NCI-H2196 (cell line): ENCODE measurements around the gene GARIN6.
"Not testable (repeated sequence)": the region's sequence is repeated elsewhere in the genome, so short reads cannot be mapped to it uniquely, and the experiment has no call there.

Source experiments
- DNase-seq: peaks from one replicate; lab custom pipeline; 2025; ENCODE audit not compliant: unreplicated experiment; lab: John Stamatoyannopoulos, UW

GARIN6 gene

DNA sequence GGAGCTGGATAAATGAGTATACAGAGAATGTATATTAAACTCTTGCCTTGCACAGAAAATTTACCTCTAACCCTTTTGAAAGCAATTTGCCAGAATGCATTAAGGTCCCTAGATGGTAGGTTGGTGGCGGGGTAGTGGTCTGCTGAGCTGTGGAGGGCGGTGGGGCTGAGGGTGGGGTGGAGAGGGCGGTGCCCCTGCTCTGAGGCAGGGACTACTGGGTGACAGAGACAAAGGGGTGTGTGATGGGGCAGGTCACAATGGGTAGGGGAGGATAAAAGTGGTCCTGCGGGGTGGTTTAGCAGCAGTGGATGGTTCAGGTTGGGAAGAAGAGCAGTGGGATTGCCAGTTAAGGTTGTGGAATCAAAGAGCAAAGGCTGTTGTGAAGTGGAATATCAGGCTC, at the start of gene GARIN6:
Gene GARIN6, plus strand, starts transcription at position 301 of the 400 bp plus-strand sequence. CDS start 422 bp downstream, outside the sequence.
- DNase-seq = no peak

DNA sequence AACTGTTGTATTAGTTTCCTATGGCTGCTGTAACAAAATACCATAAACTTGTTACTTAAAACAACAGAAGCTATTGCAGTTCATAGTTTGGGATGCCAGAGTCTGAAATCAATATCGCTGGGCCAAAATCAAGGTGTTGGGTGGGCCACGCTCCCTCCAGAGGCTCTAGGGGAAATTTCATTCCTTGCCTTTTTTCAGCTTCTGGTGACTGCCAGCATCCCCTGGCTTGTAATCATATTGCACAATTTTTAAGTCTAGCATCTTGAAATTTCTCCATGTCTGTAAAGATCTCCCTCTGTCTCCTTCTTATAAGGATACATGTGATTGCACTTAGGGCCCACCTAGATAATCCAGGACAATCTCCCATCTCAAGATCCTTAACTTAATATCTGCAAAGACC, 48.8 kb upstream of the GARIN6 start:
- no peak for DNase-seq

DNA sequence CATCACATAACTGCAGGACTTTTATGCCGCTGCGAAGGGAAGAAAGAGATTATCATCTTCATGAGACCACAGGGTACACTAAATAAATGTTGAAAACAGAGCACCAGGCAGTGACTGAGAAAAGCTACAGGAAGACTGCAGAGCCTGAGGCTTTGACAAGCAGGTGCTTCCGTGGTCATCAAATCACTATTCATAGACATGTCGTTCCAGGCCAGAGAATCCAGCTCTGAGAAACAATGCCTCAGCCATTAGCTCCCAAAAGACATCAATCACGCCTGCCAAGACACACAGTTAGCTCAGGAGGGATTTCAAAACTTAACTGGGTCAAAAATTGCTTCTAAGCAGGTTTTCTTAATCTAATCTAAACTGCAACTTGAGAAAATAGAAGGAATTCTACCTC, 47.2 kb upstream of the GARIN6 start:
- no peak for DNase-seq

DNA sequence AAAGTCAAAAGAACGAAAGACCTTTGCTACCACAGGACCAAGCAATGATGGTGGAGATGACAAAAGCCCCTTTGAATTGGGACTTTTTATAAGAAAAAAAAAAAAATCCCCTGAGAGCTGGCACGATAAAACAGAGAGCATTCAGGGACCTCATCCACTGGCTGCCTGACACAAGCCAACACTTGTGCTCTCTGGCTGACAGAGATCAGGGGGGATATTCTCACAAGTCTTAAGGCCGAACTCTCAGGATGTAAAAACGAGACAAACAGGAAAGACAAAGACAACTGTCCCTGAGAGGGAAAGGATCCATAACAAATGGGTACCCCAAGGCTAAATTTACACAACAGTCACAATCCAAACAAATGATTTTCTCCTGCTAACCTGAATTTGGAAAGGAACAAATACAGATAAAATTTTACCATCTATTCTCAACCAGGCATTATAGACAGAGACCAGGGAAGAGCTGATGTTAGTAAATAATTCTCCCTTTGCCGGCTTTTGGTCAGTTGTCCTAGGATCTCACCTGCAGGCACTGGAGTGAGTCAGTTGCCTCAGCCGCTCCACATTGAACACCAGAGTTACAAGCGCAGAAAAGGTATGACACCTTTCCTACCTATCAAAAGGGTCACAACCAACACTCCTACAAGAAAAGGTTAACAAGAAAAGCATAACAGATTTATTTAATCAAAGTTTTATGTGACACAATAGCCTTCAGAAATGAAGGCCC, 37.9 kb upstream of the GARIN6 start:
- no peak for DNase-seq

DNA sequence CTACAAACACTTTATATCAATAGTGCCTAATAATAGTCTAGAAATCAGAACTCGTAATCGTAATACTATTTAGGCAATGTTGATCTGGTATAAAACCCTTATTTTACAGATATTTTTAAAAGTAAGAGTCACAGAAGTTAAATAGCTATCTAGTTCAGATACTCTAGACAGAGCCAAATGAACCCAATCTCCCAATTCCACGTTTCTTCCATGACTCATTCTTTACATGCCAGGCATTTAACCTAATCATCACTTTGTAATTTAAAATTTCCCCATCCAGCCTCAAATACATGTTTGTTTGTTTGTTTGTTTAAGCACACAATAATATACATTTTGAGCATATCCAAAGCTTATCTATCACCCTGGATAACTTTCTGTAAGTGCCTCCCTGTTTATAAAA, 36.4 kb upstream of the GARIN6 start:
- no peak for DNase-seq

DNA sequence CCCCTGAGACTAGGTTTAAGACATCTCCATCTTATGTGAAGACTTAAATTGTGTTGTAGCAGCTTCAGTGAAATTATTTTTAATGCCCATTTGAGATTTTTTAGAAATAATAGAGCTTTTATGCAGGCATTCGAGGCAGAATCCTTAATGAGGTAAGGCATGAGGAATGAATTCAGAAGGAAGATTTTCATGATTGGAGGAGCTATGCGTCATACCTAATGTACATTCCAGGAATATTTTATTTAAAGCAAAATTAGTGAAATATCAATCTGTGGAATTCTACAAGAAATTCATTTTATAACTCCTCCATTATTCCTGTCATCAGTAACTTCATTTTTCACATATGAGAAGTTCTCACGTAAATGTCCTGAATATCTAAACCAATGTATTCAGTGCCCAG, 36.0 kb upstream of the GARIN6 start:
- DNase-seq = no peak

DNA sequence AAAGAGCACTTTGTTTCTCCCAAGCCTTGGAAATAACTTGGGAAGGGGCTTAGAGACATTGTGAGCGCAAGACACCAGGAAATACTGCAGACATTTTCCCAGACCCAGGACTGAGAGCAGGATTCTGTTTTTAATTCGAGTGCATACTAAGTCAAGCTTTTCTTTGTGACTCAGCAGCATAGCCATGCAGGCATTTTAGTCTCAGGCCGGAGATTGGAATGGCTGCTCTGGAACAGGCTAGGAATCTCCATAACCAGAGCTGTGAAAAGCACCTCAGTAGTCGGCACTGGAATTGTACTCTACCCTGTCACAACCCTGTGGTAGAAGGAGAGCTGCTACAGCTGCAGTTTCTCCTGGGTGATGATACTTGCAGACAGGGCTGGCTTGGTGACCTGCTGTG, 28.9 kb upstream of the GARIN6 start:
- no peak for DNase-seq

DNA sequence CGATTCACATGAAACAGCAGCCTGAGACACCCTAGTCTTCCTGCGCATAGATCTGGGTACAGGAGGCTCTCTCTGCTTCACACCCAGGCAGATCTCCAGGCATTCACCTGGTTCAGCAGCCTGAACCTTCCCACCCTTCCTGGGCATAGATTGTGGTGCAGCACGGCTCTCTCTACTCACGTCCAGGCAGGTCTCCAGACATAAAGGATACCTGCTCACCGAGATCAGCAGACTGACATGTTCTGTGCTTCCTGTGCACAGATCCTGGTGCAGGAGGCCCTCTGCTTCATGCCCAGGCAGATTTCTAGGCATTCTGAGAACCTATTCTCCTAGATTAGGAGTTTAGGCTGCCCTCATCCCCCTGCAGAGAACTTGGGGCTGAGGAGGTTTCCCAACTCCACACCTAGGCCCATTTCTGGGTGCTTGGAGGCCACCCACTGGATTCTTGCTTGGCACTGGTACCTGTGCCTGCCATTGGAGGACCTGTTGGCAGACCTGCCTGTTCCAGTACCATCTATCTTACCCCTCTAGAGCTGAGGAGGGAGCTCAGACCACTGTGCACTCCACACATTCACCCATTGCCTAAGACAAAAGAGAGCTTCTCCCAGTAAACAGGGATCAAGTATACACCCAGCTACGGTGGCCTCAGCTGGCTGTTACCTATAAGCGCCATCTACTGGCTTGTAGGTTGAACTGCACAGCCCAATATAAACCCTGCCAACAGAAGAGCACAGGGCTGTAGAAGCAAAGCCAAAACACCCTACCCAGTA, 28.0 kb upstream of the GARIN6 start:
- DNase-seq = no peak

DNA sequence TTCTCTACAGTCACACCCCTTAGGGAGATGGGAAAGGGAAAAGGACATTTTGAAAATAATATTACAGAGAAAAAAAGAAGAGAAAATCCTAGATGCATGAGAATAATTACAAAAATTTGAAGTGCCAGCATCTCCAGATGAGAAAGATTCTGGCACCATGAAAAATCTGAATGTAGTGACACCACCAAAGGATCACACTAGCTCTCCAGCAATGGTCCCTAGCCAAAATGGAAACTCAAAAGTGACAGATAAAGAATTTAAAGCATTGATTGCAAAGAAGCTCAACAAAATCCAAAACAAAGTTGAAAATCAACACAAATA, 27.4 kb upstream of the GARIN6 start:
- no peak for DNase-seq

DNA sequence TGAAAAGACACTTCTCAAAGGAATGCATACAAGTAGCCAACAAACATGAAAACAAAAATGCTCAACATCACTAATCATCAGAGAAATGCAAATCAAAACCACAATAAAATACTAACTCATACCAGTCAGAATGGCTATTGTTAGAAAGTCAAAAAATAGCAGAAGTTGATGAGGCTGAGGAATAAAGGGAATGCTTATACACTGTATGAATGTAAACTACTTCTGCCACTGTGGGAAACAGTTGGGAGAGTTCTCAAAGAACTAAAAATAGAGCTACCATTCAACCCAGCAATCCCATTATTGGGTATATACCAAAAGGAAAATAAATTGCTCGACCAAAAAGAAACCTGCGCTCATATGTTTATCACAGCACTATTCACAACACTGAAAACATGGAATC, 23.0 kb upstream of the GARIN6 start:
- not testable (repeated sequence) for DNase-seq

DNA sequence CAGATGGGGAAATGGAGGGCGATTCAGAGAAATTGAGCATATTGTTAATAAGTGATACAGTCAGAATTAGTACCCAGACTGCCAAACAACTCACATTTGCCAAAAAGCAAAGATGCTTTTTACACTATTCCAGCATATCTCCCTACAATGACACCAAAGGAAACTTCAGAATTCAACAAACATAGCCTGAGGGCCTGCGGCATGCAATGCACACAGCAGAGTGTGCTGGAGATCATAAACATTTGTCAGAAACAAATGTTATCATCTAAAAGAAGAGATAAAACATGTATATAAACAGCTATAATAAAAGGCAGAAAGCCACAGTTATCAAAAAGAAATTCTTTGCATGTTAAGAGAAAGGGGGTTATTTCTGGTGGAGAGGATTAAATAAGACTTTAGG, 20.1 kb upstream of the GARIN6 start:
- DNase-seq = no peak

DNA sequence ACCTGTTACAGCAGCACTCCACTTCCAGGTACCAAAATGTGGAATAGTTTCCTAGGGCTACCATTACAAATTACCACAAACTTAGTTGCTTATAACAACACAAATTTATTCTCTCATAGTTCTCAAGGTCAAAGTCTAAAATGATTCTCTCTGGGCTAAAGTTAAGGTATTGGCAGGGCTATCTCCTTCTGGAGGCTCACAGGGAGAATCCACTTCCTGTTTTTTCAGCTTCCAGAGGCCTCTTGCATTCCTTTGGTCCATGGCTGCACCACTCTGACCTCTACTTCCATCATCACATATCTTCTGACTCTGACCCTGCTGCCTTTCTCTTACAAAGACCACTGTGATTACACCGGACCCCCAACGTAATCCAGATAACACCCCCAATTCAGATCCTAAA, 2.9 kb upstream of the GARIN6 start:
- DNase-seq = no peak

DNA sequence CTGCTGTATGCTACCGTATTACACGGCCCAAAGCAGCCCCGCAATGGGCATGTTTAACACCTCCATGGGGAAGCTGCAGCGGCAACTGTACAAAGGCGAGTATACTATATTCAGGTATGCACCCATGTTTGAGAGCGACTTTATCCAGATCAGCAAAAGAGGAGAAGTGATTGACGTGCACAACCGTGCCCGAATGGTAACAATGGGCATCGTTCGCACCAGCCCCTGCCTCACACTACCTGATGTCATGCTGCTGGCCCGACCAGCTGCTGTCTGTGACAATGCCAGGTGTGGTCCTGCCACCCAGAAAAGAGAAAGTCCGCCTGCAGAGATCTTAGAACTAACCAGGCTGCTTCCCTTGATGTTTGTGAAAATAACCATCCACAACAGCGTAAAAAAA, 630 bp downstream of the GARIN6 start:
- DNase-seq = no peak

DNA sequence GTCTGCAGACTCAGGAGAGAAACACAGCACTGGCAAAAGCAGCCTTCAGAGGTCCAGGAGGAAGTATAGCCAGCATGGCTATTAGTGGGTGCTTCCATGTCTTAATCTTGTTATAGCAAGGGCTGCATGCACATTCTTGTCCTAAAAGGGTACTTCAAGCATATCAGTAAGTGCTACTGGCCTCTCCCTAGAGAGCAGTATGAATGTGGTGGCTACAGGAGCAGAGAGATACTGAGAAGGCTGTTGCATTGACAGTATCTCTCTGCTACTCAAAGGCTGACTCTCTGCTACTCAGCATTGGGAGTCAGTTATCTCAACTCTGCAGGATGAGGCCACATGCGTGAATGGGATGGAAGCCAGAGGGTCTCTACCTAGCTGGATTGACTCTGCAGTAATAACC, 2.0 kb downstream of the GARIN6 start:
- no peak for DNase-seq

DNA sequence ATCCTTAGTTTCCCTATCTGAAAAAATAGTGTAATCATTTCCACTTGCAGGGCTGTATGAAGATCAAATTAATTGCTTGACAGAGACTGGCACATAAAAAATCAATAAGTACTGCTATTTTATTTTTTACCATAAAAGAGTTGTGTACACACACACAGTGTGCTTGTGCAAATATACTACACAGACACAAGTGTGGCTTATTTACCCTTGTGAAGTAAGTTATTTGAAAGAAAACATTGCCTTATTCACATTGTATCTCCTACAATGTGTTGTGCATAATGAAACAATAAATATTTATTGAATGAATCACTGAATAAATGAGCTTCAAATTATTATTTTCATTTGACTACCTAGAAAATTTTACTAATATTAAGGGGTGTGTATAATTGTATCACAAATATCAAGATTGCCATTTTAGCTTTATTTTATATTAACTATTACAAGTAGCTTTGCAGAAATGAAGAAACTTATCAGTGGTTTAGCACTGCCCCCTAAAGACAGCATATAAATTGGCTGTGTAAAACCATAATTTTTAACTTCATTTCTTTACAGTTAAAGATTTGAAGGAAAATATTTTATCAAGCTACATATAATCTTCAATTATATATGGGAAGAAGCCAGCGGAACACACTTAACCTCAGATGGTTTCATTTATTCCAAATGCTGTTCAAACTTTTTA, 11.3 kb downstream of the GARIN6 start:
- DNase-seq = peak; percentile 3

DNA sequence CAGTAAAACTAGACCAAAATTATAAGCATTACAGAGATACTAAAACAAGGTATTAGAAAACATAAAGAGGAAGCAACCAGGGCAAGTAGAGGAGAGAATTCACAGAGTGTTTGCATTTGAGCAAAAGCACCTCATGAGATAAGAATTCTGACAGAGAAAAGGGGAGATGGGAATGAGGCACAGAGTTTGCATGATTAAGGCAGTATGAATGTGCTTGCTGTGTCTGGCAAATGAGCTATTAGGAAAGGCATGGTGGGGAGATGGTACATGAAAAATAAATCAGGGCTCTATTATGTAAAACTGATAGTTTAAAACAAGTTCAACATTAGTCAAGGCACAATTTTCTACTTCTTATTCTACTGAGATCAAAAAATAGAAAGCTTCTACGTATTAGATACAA, 23.1 kb downstream of the GARIN6 start:
- no peak for DNase-seq

DNA sequence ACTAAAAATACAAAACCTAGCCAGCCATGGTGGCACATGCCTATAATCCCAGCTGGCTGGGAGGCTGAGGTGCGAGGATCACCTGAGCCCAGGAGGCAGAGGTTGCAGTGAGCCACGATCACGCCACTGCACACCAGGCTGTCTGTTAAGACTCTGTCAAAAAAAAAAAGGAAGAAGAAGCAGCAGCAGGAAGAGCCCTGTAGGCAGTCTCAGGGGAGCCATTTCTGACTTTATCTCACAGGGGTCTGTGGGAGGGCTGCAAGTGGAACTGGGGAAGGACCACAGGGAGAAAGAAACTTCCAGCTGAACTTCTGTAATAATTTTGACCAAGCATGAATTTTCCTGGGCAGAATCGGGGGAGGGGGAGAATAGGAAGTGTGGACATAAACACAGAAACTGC, 32.7 kb downstream of the GARIN6 start:
- DNase-seq = no peak

DNA sequence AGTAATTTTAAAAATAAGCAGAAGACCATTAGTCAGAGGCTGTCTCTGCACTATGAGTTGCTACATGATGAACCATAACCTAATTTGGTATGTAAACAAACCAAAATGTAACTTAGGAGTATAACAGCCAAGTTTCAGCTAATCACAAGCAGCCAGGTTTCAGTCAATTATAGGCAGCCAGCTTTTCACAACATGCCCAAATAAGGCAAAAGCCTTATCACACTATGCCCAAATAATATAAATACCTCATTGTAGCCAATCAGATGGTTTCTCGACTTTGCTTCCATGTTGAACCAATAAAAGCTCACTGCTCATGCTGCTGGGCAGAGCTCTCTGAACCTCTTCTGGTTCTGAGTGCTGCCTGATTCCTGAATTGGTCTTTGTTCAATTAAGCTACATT, 38.6 kb downstream of the GARIN6 start:
- DNase-seq = no peak

DNA sequence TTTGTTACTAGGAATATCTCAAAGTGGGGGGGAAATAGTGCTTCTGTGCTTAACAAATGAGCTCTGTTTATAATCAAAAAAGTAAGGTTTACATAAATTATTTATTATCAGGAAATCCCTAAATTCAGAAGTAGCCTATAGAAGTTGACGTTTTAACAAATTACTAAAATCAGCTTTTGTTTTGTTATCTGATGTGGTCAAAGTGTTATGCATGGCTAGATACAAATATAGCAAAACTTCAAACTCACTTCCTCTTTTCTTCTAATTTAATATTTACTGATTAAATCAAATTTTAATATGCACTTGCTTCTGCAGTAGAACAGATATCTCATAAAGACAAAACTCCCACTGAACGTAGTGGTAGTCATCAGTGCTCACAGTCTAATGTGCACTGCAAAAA, 47.5 kb downstream of the GARIN6 start:
- no peak for DNase-seq
